Fibroblast of lung (primary cell): ENCODE results near the gene WDR13. TPM values are rescaled to one million over a fixed set of nuclear protein-coding genes. Genes with fewer than 3 reads are reported as not detected.

Experiments used
- DNase-seq, 2 donors: peaks; one replicate each; pipeline versions ENCODE4 v3.0.0 to v3.0.0-alpha.2; 2010; ENCODE audit warnings: low read depth in 2 of 2
- H2AFZ ChIP-seq: 2 replicates; pipeline ENCODE4 v1.5.1; 2012; ENCODE audit warnings: low read length, control low read depth, inconsistent platforms
- H3K27ac ChIP-seq: 2 replicates; pipeline ENCODE4 v1.5.1; 2011; ENCODE audit warnings: low read length, control low read depth; ENCODE audit not compliant: insufficient read depth
- H3K27me3 ChIP-seq: 2 replicates; pipeline ENCODE4 v1.5.1; 2011; ENCODE audit warnings: mild to moderate bottlenecking, low read length; ENCODE audit not compliant: control insufficient read depth, insufficient read depth
- H3K36me3 ChIP-seq: 2 replicates; pipeline ENCODE4 v1.5.1; 2011; ENCODE audit warnings: low read length; ENCODE audit not compliant: control insufficient read depth, insufficient read depth
- H3K4me1 ChIP-seq: 2 replicates; pipeline ENCODE4 v1.5.1; 2011; ENCODE audit warnings: low read length; ENCODE audit not compliant: control insufficient read depth, insufficient read depth; ENCODE audit errors: extremely low read depth
- H3K4me2 ChIP-seq: 2 replicates; pipeline ENCODE4 v1.5.1; 2011; ENCODE audit warnings: low read length, control low read depth; ENCODE audit not compliant: insufficient read depth; ENCODE audit errors: extremely low read depth
- H3K4me3 ChIP-seq, 4 experiments: fragments of 200-600 bp in 1 of 4; sonication (generic) in 1 of 4; replicated peaks in 1 of 4; 2 replicates each; pipeline ENCODE4 v1.5.1; 2011 to 2016; ENCODE audit warnings: low read length in 4 of 4, low read depth in 3 of 4, mild to moderate bottlenecking in 3 of 4, control low read depth in 2 of 4, inconsistent platforms in 1 of 4, mixed read lengths in 1 of 4; ENCODE audit not compliant: insufficient read depth in 1 of 4; ENCODE audit errors: control extremely low read depth in 1 of 4
- H3K79me2 ChIP-seq: 2 replicates; pipeline ENCODE4 v1.5.1; 2012; ENCODE audit warnings: mild to moderate bottlenecking, low read length, inconsistent platforms; ENCODE audit not compliant: control insufficient read depth, insufficient read depth
- H3K9ac ChIP-seq: 2 replicates; pipeline ENCODE4 v1.5.1; 2011; ENCODE audit warnings: mild to moderate bottlenecking, low read length, control low read depth; ENCODE audit not compliant: insufficient read depth
- H3K9me3 ChIP-seq: 2 replicates; pipeline ENCODE4 v1.5.1; 2012; ENCODE audit warnings: low read depth, low read length; ENCODE audit not compliant: control insufficient read depth, insufficient read depth
- H4K20me1 ChIP-seq: 2 replicates; pipeline ENCODE4 v1.5.1; 2011; ENCODE audit warnings: low read length; ENCODE audit not compliant: control insufficient read depth, insufficient read depth; ENCODE audit errors: extremely low read depth
- EZH2 ChIP-seq: IDR thresholded peaks from 2 replicates; pipeline ENCODE4 v1.5.1; 2012; ENCODE audit warnings: low read length, control low read depth, mild to moderate bottlenecking; ENCODE audit errors: missing control alignments
- polyA plus RNA-seq, 2 donors: library from polyadenylated mRNA; depleted of rRNA in 1 of 2; stranded (reverse) in 1 of 2; unstranded in 1 of 2; fragments of >200 nt; gene quantifications; 2 replicates each; pipeline ENCODE4 v1.2.1, GENCODE V29; 2011 to 2012; ENCODE audit warnings: missing spikeins in 1 of 2
- total RNA-seq: library from RNA; depleted of rRNA; stranded (reverse); fragments of >200 nt; gene quantifications from 2 replicates; pipeline ENCODE4 v1.2.1, GENCODE V29; 2014
- TF ChIP-seq, protein P1 (sequence below), 2 donors: IDR thresholded peaks in 1 of 2; conservative IDR thresholded peaks in 1 of 2; 1 replicate in 1 of 2; 2 replicates in 1 of 2; pipeline ENCODE4 v1.5.1; 2011 to 2012; ENCODE audit warnings: low read length in 2 of 2, control low read depth in 1 of 2, inconsistent platforms in 1 of 2, low read depth in 1 of 2, mild to moderate bottlenecking in 1 of 2

WDR13 gene
- total and polyA plus RNA-seq, 2 donors (not counting 1 experiment from before 2014, with no cell fraction given): 41.2 to 99.7 TPM

DNA sequence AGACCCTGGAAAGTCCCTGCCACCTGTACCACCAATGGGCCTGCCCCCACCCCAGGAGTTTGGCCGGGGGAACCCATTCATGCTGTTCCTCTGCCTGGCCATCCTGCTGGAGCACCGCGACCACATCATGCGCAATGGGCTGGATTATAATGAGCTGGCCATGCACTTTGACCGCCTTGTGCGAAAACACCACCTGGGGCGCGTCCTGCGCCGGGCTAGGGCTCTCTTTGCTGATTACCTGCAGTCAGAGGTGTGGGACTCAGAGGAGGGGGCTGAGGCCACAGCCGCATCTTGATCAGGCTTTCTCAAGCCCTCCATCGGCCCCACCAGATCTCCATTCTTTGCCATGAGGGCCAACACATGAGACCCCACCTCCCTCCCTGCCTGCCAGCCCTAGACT lies 36.6 kb upstream of the WDR13 start:
- Histone ChIP-seq H3K4me1 (no peaks in the 10 kb centered on the region), H3K36me3 (peaks cover 3% of the 10 kb centered on the region), H3K9ac (no peak overlapping the region), H2AFZ (no peak overlapping the region), H4K20me1 (no peaks in the 10 kb centered on the region), H3K4me3 (no peak overlapping the region), H3K27ac (no peak overlapping the region), H3K27me3 (no peaks in the 10 kb centered on the region), H3K9me3 (no peaks in the 10 kb centered on the region), H3K79me2 (no peaks in the 10 kb centered on the region), H3K4me2 (no peak overlapping the region)
- TF ChIP-seq, protein P1, sequence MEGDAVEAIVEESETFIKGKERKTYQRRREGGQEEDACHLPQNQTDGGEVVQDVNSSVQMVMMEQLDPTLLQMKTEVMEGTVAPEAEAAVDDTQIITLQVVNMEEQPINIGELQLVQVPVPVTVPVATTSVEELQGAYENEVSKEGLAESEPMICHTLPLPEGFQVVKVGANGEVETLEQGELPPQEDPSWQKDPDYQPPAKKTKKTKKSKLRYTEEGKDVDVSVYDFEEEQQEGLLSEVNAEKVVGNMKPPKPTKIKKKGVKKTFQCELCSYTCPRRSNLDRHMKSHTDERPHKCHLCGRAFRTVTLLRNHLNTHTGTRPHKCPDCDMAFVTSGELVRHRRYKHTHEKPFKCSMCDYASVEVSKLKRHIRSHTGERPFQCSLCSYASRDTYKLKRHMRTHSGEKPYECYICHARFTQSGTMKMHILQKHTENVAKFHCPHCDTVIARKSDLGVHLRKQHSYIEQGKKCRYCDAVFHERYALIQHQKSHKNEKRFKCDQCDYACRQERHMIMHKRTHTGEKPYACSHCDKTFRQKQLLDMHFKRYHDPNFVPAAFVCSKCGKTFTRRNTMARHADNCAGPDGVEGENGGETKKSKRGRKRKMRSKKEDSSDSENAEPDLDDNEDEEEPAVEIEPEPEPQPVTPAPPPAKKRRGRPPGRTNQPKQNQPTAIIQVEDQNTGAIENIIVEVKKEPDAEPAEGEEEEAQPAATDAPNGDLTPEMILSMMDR (conservative IDR thresholded peaks at IDR 0.05 in 1 of 2, IDR thresholded peaks at IDR 0.05 in 1 of 2; ENCODE audit: low read depth in 1 of 2, low read length in 2 of 2): no peak
- TF ChIP-seq EZH2: no peak
- DNase-seq: no peak

DNA sequence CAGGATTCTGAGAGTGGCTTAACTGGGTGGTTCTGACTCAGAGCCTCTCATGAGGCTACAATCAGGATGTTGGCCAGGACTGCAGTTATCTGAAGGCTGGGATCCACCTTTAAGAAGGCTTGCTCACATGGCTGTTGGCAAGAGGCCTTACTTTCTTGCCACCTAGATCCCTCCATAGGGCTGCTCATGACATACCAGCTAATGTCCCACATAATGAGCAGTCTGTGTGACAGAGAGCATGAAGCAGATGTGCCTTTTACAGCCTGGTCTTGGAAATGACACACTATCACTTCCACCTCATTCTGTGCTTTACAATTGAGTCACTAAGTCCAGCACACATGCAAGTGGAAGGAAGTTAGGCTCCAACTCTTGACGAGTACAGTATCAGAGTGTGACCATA lies 27.3 kb upstream of the WDR13 start:
- peak in 1 of 2 donors; percentile 55 for DNase-seq
- Histone ChIP-seq H3K4me2 (no peak overlapping the region), H4K20me1 (no peaks in the 10 kb centered on the region), H2AFZ (peak overlapping the region; percentile 51), H3K9ac (no peak overlapping the region), H3K27me3 (no peaks in the 10 kb centered on the region), H3K4me3 (no peak overlapping the region), H3K4me1 (no peaks in the 10 kb centered on the region), H3K27ac (peak overlapping the region; percentile 43), H3K79me2 (peaks cover 4% of the 10 kb centered on the region), H3K9me3 (no peaks in the 10 kb centered on the region), H3K36me3 (no peaks in the 10 kb centered on the region)
- TF ChIP-seq, protein P1 (conservative IDR thresholded peaks at IDR 0.05 in 1 of 2, IDR thresholded peaks at IDR 0.05 in 1 of 2; ENCODE audit: low read depth in 1 of 2, low read length in 2 of 2): no peak
- TF ChIP-seq EZH2: no peak

DNA sequence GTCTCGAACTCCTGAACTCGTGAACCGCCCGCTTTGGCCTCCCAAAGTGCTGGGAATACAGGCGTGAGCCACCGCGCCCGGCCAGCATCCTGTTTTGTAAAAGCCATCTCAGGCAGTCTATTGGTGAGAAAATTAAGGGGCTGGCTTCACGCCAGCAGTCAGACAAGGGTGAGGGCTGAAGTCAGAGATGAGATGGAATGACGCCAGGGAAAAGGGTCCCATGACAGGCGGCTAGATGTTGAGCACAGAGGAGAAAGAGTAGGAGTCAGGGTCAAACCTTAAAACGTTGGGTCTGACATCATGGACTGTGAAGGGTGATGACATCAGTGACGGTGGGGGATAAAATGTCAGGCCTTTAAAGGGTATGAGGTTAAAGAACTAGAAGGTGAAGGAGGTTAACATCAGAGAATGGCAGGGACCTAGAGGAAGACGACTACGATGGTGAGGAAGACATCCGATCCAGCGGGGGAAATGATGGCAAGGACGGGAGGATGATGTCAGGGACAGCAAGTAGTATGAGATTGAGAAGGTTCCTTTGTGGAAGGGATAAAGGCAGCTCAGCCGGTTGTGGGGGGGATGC lies 23.5 kb upstream of the WDR13 start:
- H3K4me3 ChIP-seq: peak overlapping the region; percentile 30 to 97 (median 55)
- peaks cover 13% of the 10 kb centered on the region for H3K36me3 ChIP-seq
- peak overlapping the region; percentile 79 for H3K4me2 ChIP-seq
- TF ChIP-seq, protein P1 (conservative IDR thresholded peaks at IDR 0.05 in 1 of 2, IDR thresholded peaks at IDR 0.05 in 1 of 2; ENCODE audit: low read depth in 1 of 2, low read length in 2 of 2): no peak
- no peak for TF ChIP-seq EZH2
- no peak for DNase-seq
- H3K27ac ChIP-seq: peak overlapping the region; percentile 99
- H2AFZ ChIP-seq: peak overlapping the region; percentile 54
- no peaks in the 10 kb centered on the region for H3K9me3 ChIP-seq
- H3K4me1 ChIP-seq: peaks cover 2% of the 10 kb centered on the region
- H4K20me1 ChIP-seq: no peaks in the 10 kb centered on the region
- peaks cover 25% of the 10 kb centered on the region for H3K79me2 ChIP-seq
- H3K27me3 ChIP-seq: no peaks in the 10 kb centered on the region
- peak overlapping the region; percentile 100 for H3K9ac ChIP-seq
